Urothelium cell line (cell line): ENCODE measurements around the gene WDR33.

Experiments used
- DNase-seq: peaks from one replicate; pipeline ENCODE4 v3.0.0; 2011; ENCODE audit warnings: low spot score, mixed read lengths
- FAIRE-seq: peaks from 2 replicates; lab custom pipeline; 2011; peaks lifted over from hg19 to GRCh38; lab: Jason Lieb, UNC

Gene WDR33

GRCh38 chr2:127726158-127726880, 84.7 kb downstream of the WDR33 start:
- DNase-seq (no peak), FAIRE-seq (no peak)

- no peak for FAIRE-seq
- no peak for DNase-seq
These were observed 88.2 kb downstream of the WDR33 start for GRCh38 chr2:127722807-127723206.

- no peak for FAIRE-seq
These were observed 89.0 kb downstream of the WDR33 start for GRCh38 chr2:127721978-127722355.

GRCh38 chr2:127721311-127721977, 89.5 kb downstream of the WDR33 start:
- DNase-seq (no peak), FAIRE-seq (no peak)

More at GRCh38 chr2:127721978-127722355, 89.0 kb downstream of the WDR33 start:
- no peak for DNase-seq

GRCh38 chr2:127719301-127720218, 91.4 kb downstream of the WDR33 start:
- DNase-seq (no peak), FAIRE-seq (no peak)

- FAIRE-seq (no peak), DNase-seq (no peak)
These were observed 92.7 kb downstream of the WDR33 start for GRCh38 chr2:127718271-127718670.

- DNase-seq (no peak), FAIRE-seq (no peak)
These were observed 95.1 kb downstream of the WDR33 start for GRCh38 chr2:127715778-127716449.

GRCh38 chr2:127713562-127713961, 97.4 kb downstream of the WDR33 start:
- DNase-seq (no peak), FAIRE-seq (no peak)

- FAIRE-seq, result no peak
These were observed 98.0 kb downstream of the WDR33 start for GRCh38 chr2:127712999-127713398.

GRCh38 chr2:127709336-127709735, 101.6 kb downstream of the WDR33 start:
- DNase-seq (no peak), FAIRE-seq (no peak)

More at GRCh38 chr2:127712999-127713398, 98.0 kb downstream of the WDR33 start:
- no peak for DNase-seq

GRCh38 chr2:127707890-127708648, 102.9 kb downstream of the WDR33 start:
- DNase-seq (no peak), FAIRE-seq (no peak)

- FAIRE-seq, result no peak
- no peak for DNase-seq
These were observed 104.6 kb downstream of the WDR33 start for GRCh38 chr2:127706215-127706990.

GRCh38 chr2:127705391-127706065, 105.4 kb downstream of the WDR33 start:
- no peak for FAIRE-seq
- DNase-seq, result no peak

- FAIRE-seq (no peak), DNase-seq (no peak)
These were observed 106.2 kb downstream of the WDR33 start for GRCh38 chr2:127704641-127705390.

GRCh38 chr2:127703282-127703681, 107.7 kb downstream of the WDR33 start:
- no peak for FAIRE-seq

GRCh38 chr2:127702395-127703009, 108.5 kb downstream of the WDR33 start:
- DNase-seq (no peak), FAIRE-seq (no peak)

More at GRCh38 chr2:127703282-127703681, 107.7 kb downstream of the WDR33 start:
- no peak for DNase-seq

- peak; percentile 88 for FAIRE-seq
- peak; percentile 88 for DNase-seq
These were observed 109.1 kb downstream of the WDR33 start for GRCh38 chr2:127701651-127702394.
